NCI-H2171 (cell line): ENCODE results near the gene OTOGL.
"Not testable (repeated sequence)": the region's sequence is repeated elsewhere in the genome, so short reads cannot be mapped to it uniquely, and the experiment has no call there.

ENCODE experiments used
- DNase-seq: peaks from one replicate; lab custom pipeline; 2025; lab: John Stamatoyannopoulos, UW

OTOGL gene

GRCh38 chr12:80277732-80278131 is 178.4 kb downstream of the OTOGL start:
- no peak for DNase-seq

DNA sequence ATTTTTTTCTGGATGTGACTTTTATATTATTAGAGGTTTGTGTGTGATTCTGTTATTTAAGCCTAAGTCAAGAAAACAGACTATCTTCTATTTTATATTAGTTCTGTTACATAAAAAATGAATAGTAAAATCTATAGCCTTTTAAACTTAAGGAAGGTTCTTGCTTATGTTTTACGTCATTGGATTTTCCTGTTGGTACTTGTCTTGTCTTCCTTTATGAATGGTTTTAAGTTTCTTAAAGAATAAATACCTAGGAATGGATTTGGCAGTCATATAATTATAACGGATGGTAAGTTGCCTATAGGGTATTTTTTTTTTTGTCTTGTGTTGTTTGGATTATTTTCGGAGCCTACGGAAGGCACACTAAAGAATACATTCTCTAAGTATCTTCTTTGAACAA is 182.9 kb downstream of the OTOGL start:
- DNase-seq: no peak

GRCh38 chr12:80282761-80283160 is 183.4 kb downstream of the OTOGL start:
- DNase-seq: no peak

DNA sequence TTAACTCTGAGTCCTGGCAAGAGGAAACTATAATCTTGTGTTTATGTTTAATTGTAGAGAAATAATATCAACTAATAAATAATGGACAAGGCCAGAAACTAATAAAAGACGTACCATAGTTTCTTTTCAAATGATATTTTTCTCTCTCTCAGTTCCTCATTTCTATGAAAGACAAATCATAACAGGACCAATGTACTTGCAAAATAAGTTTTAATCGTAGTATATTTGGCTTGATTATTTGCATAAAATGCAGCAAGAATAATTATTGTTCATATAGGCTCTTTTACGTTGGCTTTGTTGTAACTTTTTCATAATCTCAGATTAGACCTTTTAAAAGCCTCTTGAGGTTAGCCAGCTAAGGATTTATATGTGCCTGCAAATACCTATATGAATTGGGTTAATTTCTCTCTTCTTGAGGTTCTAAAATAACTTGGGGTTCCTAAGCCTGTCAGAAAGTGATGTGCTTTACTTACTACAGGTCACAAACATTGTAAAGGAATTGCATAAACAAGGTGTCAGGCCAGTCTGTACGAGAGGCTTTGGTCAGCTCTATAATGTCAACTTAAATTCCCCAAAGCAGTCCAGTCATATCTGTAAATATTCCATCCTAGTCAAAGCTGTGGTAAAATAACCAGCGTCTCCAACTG is 191.9 kb downstream of the OTOGL start:
- DNase-seq: no peak

DNA sequence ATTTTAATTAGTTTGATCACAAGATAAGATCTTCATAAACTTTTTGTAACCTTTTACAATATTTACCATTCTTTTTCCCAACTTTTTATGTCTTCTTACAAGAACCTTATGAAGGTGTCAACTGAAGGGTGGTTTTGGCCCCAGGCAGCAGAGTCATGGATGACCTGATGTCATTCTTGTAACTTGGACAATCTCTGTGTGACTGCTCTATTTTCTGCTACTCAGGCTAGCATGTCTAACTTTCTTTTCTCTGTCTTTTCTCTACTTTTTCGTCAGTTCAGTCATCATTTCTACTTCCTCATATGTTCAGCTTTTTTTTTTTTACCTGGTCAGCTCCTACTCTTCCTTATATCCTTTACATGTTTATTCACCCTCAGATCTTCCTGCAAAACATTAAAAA is 194.0 kb downstream of the OTOGL start:
- no peak for DNase-seq

GRCh38 chr12:80293759-80294158 is 194.4 kb downstream of the OTOGL start:
- no peak for DNase-seq

DNA sequence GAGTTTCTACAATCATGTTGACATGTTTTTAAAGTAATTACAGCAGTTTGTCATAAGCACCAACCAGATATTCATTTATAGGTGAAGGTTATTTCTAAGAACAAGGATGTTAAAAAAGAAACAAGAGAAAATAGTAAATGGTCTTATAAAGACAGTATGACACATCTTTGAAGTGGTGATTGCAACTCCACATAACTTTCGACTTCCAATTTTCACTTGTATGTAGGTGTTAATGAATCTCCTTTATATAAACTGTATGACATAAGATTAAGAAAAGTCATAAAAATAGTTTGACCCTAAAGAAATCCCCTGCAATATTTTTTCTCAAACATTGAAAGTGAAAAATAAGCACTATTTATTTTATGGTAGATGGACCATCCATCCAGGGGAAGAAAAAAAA is 199.9 kb downstream of the OTOGL start:
- no peak for DNase-seq

DNA sequence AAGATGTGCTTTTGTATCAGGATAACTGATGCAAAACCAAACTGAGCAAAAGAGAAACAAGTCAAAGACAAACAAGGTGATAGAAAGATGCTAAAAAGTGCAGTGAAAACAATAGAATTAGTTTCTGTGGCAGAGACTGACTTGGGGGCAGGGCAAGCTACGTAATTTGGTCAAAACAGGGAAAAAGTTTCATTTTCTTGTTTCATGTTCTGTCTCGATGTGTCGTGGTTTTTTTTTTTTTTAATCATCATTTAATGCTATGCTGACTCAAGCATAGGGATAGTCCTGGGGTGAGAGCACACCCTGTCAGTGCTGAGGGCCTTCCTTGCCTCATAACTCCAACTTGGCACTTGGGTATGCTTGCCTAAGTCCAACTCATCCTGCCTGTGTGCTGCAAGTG is 200.6 kb downstream of the OTOGL start:
- no peak for DNase-seq

DNA sequence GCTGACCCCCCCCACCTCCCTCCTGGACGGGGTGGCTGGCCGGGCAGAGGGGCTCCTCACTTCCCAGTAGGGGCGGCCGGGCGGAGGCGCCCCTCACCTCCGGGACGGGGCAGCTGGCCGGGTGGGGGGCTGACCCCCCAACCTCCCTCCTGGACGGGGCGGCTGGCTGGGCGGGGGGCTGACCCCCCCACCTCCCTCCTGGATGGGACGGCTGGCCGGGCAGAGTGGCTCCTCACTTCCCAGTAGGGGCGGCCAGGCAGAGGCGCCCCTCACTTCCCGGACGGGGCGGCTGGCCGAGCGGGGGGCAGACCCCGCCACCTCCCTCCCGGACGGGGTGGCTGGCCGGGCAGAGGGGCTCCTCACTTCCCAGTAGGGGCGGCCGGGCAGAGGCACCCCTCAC is 208.1 kb downstream of the OTOGL start:
- DNase-seq: not testable (repeated sequence)

- no peak for DNase-seq
Observed at GRCh38 chr12:80313209-80313608, 213.9 kb downstream of the OTOGL start.

GRCh38 chr12:80314741-80315140 is 215.4 kb downstream of the OTOGL start:
- DNase-seq: no peak

GRCh38 chr12:80316222-80316621 is 216.9 kb downstream of the OTOGL start:
- DNase-seq: no peak

GRCh38 chr12:80317307-80317706 is 218.0 kb downstream of the OTOGL start:
- no peak for DNase-seq

- DNase-seq: no peak
Observed at GRCh38 chr12:80317899-80318298, 218.6 kb downstream of the OTOGL start.

DNA sequence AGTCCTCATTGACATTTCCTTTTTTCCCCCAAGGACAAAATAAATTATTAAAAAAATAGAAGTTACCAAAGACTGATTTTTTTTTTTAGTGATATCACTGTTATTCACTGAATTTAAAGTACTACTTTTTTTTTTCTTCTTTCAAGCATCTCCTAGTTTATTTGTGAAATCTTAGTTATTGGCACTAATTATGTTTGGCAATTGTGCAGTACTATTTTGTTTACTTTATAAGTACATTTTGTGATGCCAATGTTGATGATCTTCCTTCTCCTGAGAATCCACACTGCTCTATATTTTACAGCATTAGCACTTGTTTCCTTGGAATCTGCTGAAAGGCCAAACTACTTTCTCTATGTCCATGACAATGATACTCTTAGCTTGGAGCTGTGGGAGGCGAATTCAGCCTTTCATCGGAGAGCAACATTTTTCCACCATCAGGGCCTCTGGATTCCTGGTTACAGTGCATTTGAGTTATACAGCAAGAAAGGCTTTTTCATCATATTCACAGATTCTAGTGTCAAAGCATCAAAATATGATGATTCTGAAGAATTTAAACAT is 220.9 kb downstream of the OTOGL start:
- no peak for DNase-seq

- no peak for DNase-seq
Observed at GRCh38 chr12:80321653-80322052, 222.3 kb downstream of the OTOGL start.

GRCh38 chr12:80325167-80325959 is 226.0 kb downstream of the OTOGL start:
- no peak for DNase-seq

DNA sequence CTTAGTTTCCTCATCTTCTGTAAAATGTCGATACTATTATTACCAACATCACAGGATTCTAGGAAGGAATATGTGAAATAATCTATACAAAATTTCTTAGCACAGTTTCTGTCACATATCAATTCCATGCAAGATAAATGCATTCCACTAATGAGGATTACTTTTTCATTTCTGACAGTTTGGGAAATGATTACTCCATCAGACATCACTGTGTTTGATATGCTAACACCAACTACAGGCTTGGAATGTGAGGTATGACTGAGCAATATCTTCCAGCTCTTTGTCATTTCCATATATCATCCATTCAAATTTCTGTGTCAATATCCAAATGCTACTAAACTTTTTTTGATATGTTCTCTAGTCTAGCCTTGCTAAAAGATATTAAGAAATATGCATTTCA is 233.5 kb downstream of the OTOGL start:
- DNase-seq: no peak

DNA sequence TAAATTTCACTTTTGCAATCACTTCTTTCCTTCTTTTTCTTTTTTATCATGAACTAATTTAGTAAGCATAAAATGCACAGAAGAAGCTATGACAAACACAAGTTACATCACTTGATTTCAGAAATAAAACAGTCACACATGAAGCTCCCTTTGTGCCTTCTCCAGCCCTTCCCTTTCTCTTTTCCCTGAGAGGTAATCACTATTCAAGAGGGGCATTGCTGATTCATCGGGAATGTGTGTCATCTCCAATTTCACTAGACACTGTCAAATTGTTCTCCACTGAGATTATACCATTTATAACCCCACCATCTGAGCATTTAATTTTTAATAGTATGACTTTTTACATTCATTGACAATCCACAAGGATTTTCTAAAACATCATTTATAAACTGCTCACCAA is 253.1 kb downstream of the OTOGL start:
- DNase-seq: no peak

- DNase-seq: no peak
Observed at GRCh38 chr12:80353254-80353653, 253.9 kb downstream of the OTOGL start.

DNA sequence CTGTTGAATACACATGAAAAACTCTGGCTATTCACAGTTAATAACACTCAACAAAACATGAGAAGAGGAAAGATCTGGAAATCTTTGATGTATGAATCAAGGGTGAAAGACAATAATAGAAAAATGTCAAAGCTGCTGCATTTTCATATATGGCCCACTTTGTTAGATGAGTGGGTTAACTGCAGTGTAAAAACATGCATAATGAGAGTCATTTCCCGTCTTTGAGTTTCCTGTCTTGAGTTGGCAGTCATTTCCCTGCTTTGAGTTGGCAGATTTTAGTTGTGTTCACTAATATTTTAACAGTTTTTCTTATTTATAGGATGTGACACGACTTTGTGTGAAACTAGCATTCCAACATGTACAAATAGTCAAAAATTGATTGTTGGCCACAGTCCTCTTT is 256.8 kb downstream of the OTOGL start:
- no peak for DNase-seq

DNA sequence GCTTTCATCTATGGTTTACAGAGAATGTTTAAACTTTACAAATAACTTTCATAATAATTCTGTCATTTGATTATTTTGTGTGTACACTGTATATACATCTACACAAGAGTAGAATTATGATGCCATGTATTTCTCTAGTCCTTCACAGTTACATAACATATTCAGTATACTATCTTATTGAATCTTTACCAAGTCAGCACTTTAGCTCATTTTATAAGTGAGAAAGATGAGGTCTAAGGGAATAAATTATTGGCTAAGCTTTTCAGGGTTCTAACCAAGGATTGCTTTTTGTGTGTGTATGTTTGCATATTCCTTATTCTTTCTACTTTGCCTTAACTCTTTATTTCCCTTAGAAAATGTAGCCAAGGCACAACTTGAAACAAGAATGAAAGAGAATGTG is 260.4 kb downstream of the OTOGL start:
- no peak for DNase-seq

DNA sequence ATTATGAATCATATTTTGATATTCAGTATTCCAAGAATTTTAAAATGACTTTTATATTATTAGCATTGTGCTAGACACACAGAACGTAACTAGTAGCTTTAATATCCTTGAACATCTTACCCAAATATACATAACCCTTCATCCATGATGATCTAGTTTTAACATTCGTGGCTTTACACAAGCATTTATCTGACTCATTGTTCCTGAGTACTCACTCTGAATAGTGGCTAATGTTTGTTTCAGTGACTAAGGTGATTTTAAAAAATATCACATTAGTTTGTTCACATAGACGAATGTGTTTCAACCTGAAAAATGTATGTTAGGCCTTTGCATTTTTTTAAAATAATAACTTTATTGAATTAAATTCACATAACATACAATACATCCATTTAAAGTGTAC is 264.7 kb downstream of the OTOGL start:
- DNase-seq: no peak

DNA sequence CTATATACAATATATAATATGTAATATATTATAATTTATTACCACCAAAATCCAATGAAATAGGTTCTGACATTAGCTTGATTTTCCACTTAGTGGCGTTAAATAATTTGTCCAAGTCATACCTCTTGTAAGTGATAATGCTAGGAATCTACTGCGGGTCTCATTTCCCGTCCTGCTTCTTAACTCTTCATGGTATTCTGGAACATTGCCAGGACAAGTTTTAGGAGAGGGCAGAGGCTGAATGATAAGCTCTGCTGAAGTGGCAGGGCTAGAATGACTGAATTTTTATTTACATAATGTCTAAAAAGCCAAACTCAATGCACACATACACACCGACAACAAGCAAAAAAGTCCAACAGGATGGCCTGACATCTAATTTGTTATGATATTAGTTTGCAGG is 274.3 kb downstream of the OTOGL start:
- no peak for DNase-seq
